Testis (tissue), 2 donors: ENCODE data around the gene C11orf65.

Experiments used
- CTCF ChIP-seq, 3 experiments: fragments of 450-650 bp in 2 of 3; fragments of 200-600 bp in 1 of 3; sonication (generic) in 1 of 3; IDR thresholded peaks; one replicate each; pipeline ENCODE4 v1.5.1; 2016 to 2019; ENCODE audit warnings: antibody characterized with exemption in 3 of 3, mild to moderate bottlenecking in 2 of 3, moderate library complexity in 1 of 3
- POLR2A ChIP-seq: fragments of 450-650 bp; IDR thresholded peaks from one replicate; pipeline ENCODE4 v1.6.1; 2017; ENCODE audit warnings: antibody characterized with exemption, mild to moderate bottlenecking, moderate library complexity

- no peak for TF ChIP-seq CTCF (IDR thresholded peaks at IDR 0.05)
- no peak for TF ChIP-seq POLR2A
These were observed 72.5 kb downstream of the C11orf65 start for GRCh38 chr11:108394744-108395284.
